Fibroblast of peridontal ligament (primary cell): ENCODE results near the gene KDSR.
"Not testable (repeated sequence)": the region's sequence is repeated elsewhere in the genome, so short reads cannot be mapped to it uniquely, and the experiment has no call there.

ENCODE experiments used
- DNase-seq: peaks from one replicate; pipeline ENCODE4 v3.0.0-alpha.2; 2010; ENCODE audit errors: extremely low read depth

Gene KDSR

GRCh38 chr18:63366213-63367052 is 573 bp downstream of the KDSR start:
- DNase-seq = peak; percentile 17

- DNase-seq = peak; percentile 18
Measured at GRCh38 chr18:63365876-63366212, 1.2 kb downstream of the KDSR start.

GRCh38 chr18:63363951-63364350 is 3.1 kb downstream of the KDSR start:
- DNase-seq = no peak

GRCh38 chr18:63363420-63363819 is 3.6 kb downstream of the KDSR start:
- DNase-seq = not testable (repeated sequence)

- DNase-seq = no peak
Measured at GRCh38 chr18:63356272-63356896, 10.6 kb downstream of the KDSR start.

- no peak for DNase-seq
Measured at GRCh38 chr18:63350230-63350629, 16.8 kb downstream of the KDSR start.

- no peak for DNase-seq
Measured at GRCh38 chr18:63348508-63349136, 18.4 kb downstream of the KDSR start.

- DNase-seq = no peak
Measured at GRCh38 chr18:63346480-63347183, 20.4 kb downstream of the KDSR start.

GRCh38 chr18:63346031-63346430 is 21.0 kb downstream of the KDSR start:
- DNase-seq = no peak

GRCh38 chr18:63344918-63345317 is 22.1 kb downstream of the KDSR start:
- DNase-seq = no peak

GRCh38 chr18:63344263-63344662 is 22.7 kb downstream of the KDSR start:
- DNase-seq = no peak

GRCh38 chr18:63342206-63342605 is 24.8 kb downstream of the KDSR start:
- DNase-seq = no peak

GRCh38 chr18:63339920-63340484 is 27.0 kb downstream of the KDSR start:
- peak; percentile 74 for DNase-seq

GRCh38 chr18:63336366-63337099 is 30.5 kb downstream of the KDSR start:
- DNase-seq = peak; percentile 99

GRCh38 chr18:63331105-63331504 is 35.9 kb downstream of the KDSR start:
- DNase-seq = no peak

- DNase-seq = no peak
Measured at GRCh38 chr18:63329431-63330145, 37.4 kb downstream of the KDSR start.

- DNase-seq = no peak
Measured at GRCh38 chr18:63326011-63326410, 41.0 kb downstream of the KDSR start.

GRCh38 chr18:63325086-63325686 is 41.8 kb downstream of the KDSR start:
- no peak for DNase-seq

- peak; percentile 89 for DNase-seq
Measured at GRCh38 chr18:63322908-63323634, 43.9 kb downstream of the KDSR start.

- peak; percentile 8 for DNase-seq
Measured at GRCh38 chr18:63322206-63322605, 44.8 kb downstream of the KDSR start.
